NCI-H446 treated with DMSO at 0.1 percent for 48 hours (cell line): Measurements from ENCODE around the gene PRKN.

Experiments
- DNase-seq: peaks from one replicate; lab custom pipeline; 2025; lab: John Stamatoyannopoulos, UW

PRKN gene

GRCh38 chr6:161658211-161658610, 1069.4 kb downstream of the PRKN start:
- no peak for DNase-seq

GRCh38 chr6:161654209-161654608, 1073.4 kb downstream of the PRKN start:
- DNase-seq = no peak

GRCh38 chr6:161651949-161652348, 1075.6 kb downstream of the PRKN start:
- no peak for DNase-seq

- DNase-seq = no peak
Measured at GRCh38 chr6:161649841-161650240, 1077.7 kb downstream of the PRKN start.

GRCh38 chr6:161649068-161649467, 1078.5 kb downstream of the PRKN start:
- DNase-seq = no peak

- DNase-seq = no peak
Measured at GRCh38 chr6:161647234-161647633, 1080.3 kb downstream of the PRKN start.

GRCh38 chr6:161644521-161644920, 1083.0 kb downstream of the PRKN start:
- DNase-seq = no peak

GRCh38 chr6:161641175-161641574, 1086.4 kb downstream of the PRKN start:
- DNase-seq = no peak

- DNase-seq = no peak
Measured at GRCh38 chr6:161639772-161640171, 1087.8 kb downstream of the PRKN start.

- no peak for DNase-seq
Measured at GRCh38 chr6:161637658-161638057, 1089.9 kb downstream of the PRKN start.

- DNase-seq = no peak
Measured at GRCh38 chr6:161636882-161637430, 1090.6 kb downstream of the PRKN start.

GRCh38 chr6:161635975-161636374, 1091.6 kb downstream of the PRKN start:
- no peak for DNase-seq

GRCh38 chr6:161634916-161635315, 1092.7 kb downstream of the PRKN start:
- no peak for DNase-seq

GRCh38 chr6:161631676-161632194, 1095.8 kb downstream of the PRKN start:
- DNase-seq = no peak

GRCh38 chr6:161630674-161631073, 1096.9 kb downstream of the PRKN start:
- no peak for DNase-seq

GRCh38 chr6:161626132-161626676, 1101.4 kb downstream of the PRKN start:
- no peak for DNase-seq

GRCh38 chr6:161624111-161624510, 1103.5 kb downstream of the PRKN start:
- no peak for DNase-seq

- DNase-seq = no peak
Measured at GRCh38 chr6:161622779-161623178, 1104.8 kb downstream of the PRKN start.

- no peak for DNase-seq
Measured at GRCh38 chr6:161618831-161619454, 1108.6 kb downstream of the PRKN start.

GRCh38 chr6:161613711-161614110, 1113.9 kb downstream of the PRKN start:
- DNase-seq = no peak

GRCh38 chr6:161608771-161609170, 1118.8 kb downstream of the PRKN start:
- DNase-seq = no peak

GRCh38 chr6:161607696-161608297, 1119.8 kb downstream of the PRKN start:
- DNase-seq = no peak

- no peak for DNase-seq
Measured at GRCh38 chr6:161602359-161602758, 1125.2 kb downstream of the PRKN start.
